GM21381 (cell line): ENCODE data around the gene CENPB.

Experiments used
- ATAC-seq: cut with Tn5 transposase; IDR thresholded peaks from one replicate; pipeline ENCODE4 v1.9.1; 2021; ENCODE audit warnings: mild to moderate bottlenecking, moderate library complexity; ENCODE audit not compliant: unreplicated experiment

The CENPB gene

GRCh38 chr20:3767427-3768341, 18.9 kb downstream of the CENPB start, which contains the start of gene ADISSP:
ADISSP (minus strand) TSS chr20:3767753; CDS start chr20:3760100, 7,653 bp downstream.
- ATAC-seq: peak; percentile 93

- ATAC-seq: no peak
Measured at GRCh38 chr20:3767110-3767426, 19.5 kb downstream of the CENPB start.

GRCh38 chr20:3766422-3767109, 20.0 kb downstream of the CENPB start:
- no peak for ATAC-seq

- ATAC-seq: no peak
Measured at GRCh38 chr20:3765171-3765882, 21.2 kb downstream of the CENPB start.

GRCh38 chr20:3764659-3765058, 21.9 kb downstream of the CENPB start:
- no peak for ATAC-seq

- no peak for ATAC-seq
Measured at GRCh38 chr20:3763671-3764601, 22.6 kb downstream of the CENPB start.

- ATAC-seq: no peak
Measured at GRCh38 chr20:3760655-3761348, 25.7 kb downstream of the CENPB start.

GRCh38 chr20:3759884-3760283, 26.7 kb downstream of the CENPB start:
- ATAC-seq: no peak

- no peak for ATAC-seq
Measured at GRCh38 chr20:3759316-3759823, 27.2 kb downstream of the CENPB start.

- no peak for ATAC-seq
Measured at GRCh38 chr20:3758566-3758965, 28.0 kb downstream of the CENPB start.

GRCh38 chr20:3757268-3757667, 29.3 kb downstream of the CENPB start:
- ATAC-seq: no peak

GRCh38 chr20:3755814-3756480, 30.6 kb downstream of the CENPB start:
- no peak for ATAC-seq

- ATAC-seq: no peak
Measured at GRCh38 chr20:3755269-3755668, 31.3 kb downstream of the CENPB start.

- no peak for ATAC-seq
Measured at GRCh38 chr20:3754276-3754630, 32.3 kb downstream of the CENPB start.

GRCh38 chr20:3753501-3754275, 32.9 kb downstream of the CENPB start:
- no peak for ATAC-seq

- ATAC-seq: no peak
Measured at GRCh38 chr20:3753098-3753497, 33.4 kb downstream of the CENPB start.

GRCh38 chr20:3752386-3752759, 34.2 kb downstream of the CENPB start:
- no peak for ATAC-seq

- ATAC-seq: no peak
Measured at GRCh38 chr20:3751675-3752385, 34.7 kb downstream of the CENPB start.
